Measurements from ENCODE around the gene PVRIG.
A peak's percentile ranks its signal among the peaks of the same experiment; 100 is the strongest.
"Not testable (repeated sequence)": the region's sequence is repeated elsewhere in the genome, so short reads cannot be mapped to it uniquely, and the experiment has no call there.

PVRIG gene

DNA sequence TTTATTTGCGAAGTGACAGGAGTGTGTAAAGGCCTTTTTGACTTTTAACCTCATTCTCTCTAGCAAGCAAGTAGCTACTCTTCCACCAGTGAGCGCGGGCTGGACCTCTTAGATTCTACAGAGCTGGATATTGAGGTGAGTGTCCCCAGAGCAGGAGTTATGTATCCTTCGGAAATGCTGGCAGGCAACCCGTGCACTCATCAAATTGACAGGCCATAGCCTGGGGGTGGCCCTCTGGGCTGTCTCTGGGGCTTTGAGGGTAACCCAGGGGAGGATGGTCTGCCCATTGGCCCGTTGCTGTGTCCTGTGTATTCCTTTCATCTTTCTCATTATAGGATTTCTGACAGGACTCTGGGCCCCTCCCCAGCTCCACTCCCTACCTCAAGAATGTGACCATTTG, 6.1 kb upstream of the PVRIG start:
- FAIRE-seq (no peak), DNase-seq (ENCODE audit: insufficient read length, low spot score) (no peak)
- TF ChIP-seq SPI1 (IDR thresholded peaks at IDR 0.05; ENCODE audit: low read depth, low read length), result no peak

DNA sequence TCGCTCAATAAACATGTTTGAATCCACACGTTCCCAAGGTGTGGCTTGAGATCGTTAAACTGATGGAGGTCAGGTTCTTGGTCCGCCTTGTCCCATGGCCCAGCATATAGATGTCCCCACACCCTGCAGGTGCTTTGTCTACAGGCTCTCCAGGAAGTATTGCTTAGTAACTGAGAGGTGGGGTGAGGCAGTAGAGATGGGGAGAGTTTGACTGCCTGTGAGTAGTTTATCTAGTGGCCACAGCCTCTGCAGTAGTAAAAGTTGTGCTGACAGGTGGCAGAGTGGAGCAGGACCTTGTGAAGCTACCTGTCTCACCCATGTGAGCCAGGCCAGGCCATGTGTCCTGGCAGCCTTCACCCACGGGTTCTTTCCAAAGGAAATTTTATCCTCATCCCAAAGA, 5.4 kb upstream of the PVRIG start:
- peak; percentile 63 for FAIRE-seq
- not testable (repeated sequence) for DNase-seq (ENCODE audit: insufficient read length, low spot score)

DNA sequence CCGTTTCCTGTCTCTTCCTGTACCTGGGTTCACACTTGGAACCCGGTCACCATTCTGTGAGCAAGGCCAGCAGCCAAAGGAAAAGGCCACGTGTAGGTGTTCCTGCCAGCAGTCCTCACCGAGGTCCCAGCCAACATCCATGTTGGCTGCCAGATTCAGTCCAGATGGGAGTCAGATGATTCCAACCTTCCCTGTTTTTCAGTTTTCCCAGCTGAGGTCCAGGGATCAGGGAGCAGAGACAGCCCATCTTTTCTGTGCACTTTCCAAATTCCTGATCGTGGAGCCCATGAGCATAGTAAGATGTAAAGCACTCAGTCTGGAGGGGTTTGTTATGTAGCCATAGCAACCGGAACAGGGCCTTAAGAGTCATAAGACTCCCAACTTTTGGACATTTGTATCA, 3.9 kb upstream of the PVRIG start:
- FAIRE-seq, result no peak
- DNase-seq (ENCODE audit: insufficient read length, low spot score), result no peak
- TF ChIP-seq POU2F2 (IDR thresholded peaks at IDR 0.05; ENCODE audit: low read depth, low read length), result no peak
- no peak for TF ChIP-seq POLR2A (IDR thresholded peaks at IDR 0.05; ENCODE audit: low read depth, low read length)
- TF ChIP-seq TAF1 (IDR thresholded peaks at IDR 0.05; ENCODE audit: low read depth, low read length), result no peak
- TF ChIP-seq POLR2AphosphoS5 (IDR thresholded peaks at IDR 0.05; ENCODE audit: low read depth, low read length), result no peak
- TF ChIP-seq PAX5 (IDR thresholded peaks at IDR 0.05; ENCODE audit: insufficient read depth, low read length, severe bottlenecking), result no peak
- TF ChIP-seq SPI1 (IDR thresholded peaks at IDR 0.05; ENCODE audit: low read depth, low read length), result no peak

DNA sequence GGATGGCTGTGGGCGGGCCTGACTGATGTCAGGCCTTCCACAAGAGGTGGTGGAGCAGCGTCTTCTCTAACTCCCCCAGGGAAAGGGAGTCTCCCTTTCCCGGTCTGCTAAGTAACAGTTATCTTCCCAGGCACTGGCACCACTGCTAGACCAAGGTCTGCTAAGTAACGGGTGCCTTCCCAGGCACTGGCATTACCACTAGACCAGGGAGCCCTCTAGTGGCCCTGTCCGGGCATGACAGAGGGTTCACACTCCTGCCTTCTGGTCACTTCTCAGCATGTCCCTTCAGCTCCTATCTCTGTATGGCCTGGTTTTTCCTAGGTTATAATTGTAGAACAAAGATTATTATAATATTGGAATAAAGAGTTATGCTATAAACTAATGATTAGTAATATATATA, 1.8 kb upstream of the PVRIG start:
- FAIRE-seq; DNase-seq (ENCODE audit: insufficient read length, low spot score): not testable (repeated sequence)

DNA sequence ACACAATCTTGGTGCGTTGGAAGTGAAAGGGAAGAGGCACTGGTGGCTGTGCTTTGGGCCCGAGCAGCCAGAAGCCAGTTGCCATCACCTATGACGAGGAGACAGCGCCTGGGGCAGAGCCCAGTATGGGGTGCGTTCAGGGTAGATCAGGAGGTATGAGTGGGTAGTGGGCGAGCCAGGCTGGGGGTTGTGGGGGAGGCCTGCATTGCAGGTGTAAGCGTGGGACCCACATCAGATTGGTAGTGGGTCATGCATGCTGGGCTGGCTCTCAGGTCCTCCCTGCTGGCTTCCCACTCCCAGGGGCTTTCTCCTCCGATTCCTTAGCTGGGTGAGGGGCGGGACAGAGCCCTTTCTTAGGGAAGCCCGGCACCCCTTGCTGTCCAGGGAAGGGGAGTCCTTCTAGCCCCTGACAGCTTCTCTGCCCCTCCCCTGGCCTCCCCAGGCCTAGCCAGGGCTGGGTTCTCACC, 445 bp upstream of the PVRIG start:
- FAIRE-seq, result peak; percentile 26
- DNase-seq (ENCODE audit: insufficient read length, low spot score), result no peak
- TF ChIP-seq PAX5 (IDR thresholded peaks at IDR 0.05; ENCODE audit: insufficient read depth, low read length, severe bottlenecking), result no peak
- TF ChIP-seq TAF1 (IDR thresholded peaks at IDR 0.05; ENCODE audit: low read depth, low read length), result no peak
- no peak for TF ChIP-seq POU2F2 (IDR thresholded peaks at IDR 0.05; ENCODE audit: low read depth, low read length)
- peak; percentile 17; the same call in 1 of the 2 replicates for TF ChIP-seq POLR2A (IDR thresholded peaks at IDR 0.05; ENCODE audit: low read depth, low read length)
- no peak for TF ChIP-seq POLR2AphosphoS5 (IDR thresholded peaks at IDR 0.05; ENCODE audit: low read depth, low read length)

DNA sequence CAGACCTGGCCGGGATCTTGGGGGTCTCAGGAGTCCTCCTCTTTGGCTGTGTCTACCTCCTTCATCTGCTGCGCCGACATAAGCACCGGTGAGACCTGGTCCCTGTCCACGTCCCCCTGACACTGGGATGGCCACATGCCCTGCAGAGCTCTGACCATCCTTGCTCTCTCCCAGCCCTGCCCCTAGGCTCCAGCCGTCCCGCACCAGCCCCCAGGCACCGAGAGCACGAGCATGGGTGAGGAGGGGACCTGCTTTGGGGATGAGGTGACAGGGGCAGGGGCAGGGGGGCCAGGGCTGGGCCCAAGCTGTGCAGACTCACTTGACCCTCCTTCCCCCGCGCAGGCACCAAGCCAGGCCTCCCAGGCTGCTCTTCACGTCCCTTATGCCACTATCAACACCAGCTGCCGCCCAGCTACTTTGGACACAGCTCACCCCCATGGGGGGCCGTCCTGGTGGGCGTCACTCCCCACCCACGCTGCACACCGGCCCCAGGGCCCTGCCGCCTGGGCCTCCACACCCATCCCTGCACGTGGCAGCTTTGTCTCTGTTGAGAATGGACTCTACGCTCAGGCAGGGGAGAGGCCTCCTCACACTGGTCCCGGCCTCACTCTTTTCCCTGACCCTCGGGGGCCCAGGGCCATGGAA, 959 bp downstream of the PVRIG start:
- FAIRE-seq, result no peak
- TF ChIP-seq TAF1 (IDR thresholded peaks at IDR 0.05; ENCODE audit: low read depth, low read length) (no peak), POLR2A (IDR thresholded peaks at IDR 0.05; ENCODE audit: low read depth, low read length) (no peak), POLR2AphosphoS5 (IDR thresholded peaks at IDR 0.05; ENCODE audit: low read depth, low read length) (no peak; the same call in 1 of the 2 replicates), POU2F2 (IDR thresholded peaks at IDR 0.05; ENCODE audit: low read depth, low read length) (no peak), PAX5 (IDR thresholded peaks at IDR 0.05; ENCODE audit: insufficient read depth, low read length, severe bottlenecking) (no peak), SPI1 (IDR thresholded peaks at IDR 0.05; ENCODE audit: low read depth, low read length) (no peak)
- no peak for DNase-seq (ENCODE audit: insufficient read length, low spot score)

DNA sequence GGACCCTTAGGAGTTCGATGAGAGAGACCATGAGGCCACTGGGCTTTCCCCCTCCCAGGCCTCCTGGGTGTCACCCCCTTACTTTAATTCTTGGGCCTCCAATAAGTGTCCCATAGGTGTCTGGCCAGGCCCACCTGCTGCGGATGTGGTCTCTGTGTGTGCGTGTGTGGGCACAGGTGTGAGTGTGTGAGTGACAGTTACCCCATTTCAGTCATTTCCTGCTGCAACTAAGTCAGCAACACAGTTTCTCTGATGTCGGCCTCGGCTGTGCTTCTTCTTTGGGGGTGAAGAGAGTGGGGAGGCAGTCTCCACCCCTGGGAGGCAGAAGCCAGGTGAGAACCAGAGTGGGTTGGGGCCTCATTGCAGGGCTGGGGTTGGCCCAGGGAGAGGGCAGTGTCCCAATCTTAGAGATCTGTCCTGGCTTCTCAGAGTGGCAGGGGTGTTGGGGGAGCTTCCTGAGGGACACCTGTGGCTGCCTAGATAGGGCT, 1.5 kb downstream of the PVRIG start:
- FAIRE-seq (peak; percentile 63), DNase-seq (ENCODE audit: insufficient read length, low spot score) (peak; percentile 57)
- 0 out of 2 replicates have a peak, but pooled peaks have one; percentile 53 for TF ChIP-seq POU2F2 (IDR thresholded peaks at IDR 0.05; ENCODE audit: low read depth, low read length)
- TF ChIP-seq PAX5 (IDR thresholded peaks at IDR 0.05; ENCODE audit: insufficient read depth, low read length, severe bottlenecking), result no peak
- TF ChIP-seq POLR2AphosphoS5 (IDR thresholded peaks at IDR 0.05; ENCODE audit: low read depth, low read length), result peak; percentile 80
- no peak for TF ChIP-seq SPI1 (IDR thresholded peaks at IDR 0.05; ENCODE audit: low read depth, low read length)
- TF ChIP-seq POLR2A (IDR thresholded peaks at IDR 0.05; ENCODE audit: low read depth, low read length), result peak; percentile 91
- peak; percentile 75; the same call in 1 of the 2 replicates for TF ChIP-seq TAF1 (IDR thresholded peaks at IDR 0.05; ENCODE audit: low read depth, low read length)

DNA sequence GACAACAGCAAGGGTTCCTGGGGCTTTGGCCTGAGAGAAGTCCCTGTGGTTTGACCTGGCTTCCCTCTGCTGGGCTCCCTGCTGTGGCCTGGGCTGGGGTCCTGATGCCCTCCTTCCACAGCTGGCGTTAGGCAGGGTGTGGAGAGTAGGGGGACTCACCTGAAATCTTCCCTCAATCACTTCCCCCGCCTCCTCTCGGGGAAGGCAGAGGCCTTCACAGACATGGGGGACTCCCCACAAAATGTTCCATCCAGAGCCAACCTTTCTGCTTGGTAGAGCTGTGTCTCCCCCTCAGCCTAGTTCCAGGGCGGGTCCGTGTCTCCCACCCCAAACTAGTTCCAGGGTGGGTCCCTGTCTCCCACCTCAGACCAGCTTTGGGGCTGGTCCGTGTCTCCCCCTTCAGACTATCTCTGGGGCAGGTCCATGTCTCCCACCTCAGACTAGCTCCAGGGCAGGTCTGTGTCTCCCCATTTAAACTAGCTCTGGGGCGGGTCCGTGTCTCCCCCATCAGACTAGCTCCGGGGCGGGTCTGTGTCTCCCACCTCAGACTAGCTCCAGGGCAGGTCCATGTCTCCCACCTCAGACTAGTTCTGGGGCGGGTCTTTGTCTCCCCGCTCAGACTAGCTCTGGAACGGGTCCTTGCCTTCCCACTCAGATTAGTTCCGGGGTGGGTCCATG, 2.2 kb downstream of the PVRIG start:
- TF ChIP-seq TAF1 (IDR thresholded peaks at IDR 0.05; ENCODE audit: low read depth, low read length) (no peak), PAX5 (IDR thresholded peaks at IDR 0.05; ENCODE audit: insufficient read depth, low read length, severe bottlenecking) (no peak), POLR2AphosphoS5 (IDR thresholded peaks at IDR 0.05; ENCODE audit: low read depth, low read length) (no peak), POU2F2 (IDR thresholded peaks at IDR 0.05; ENCODE audit: low read depth, low read length) (no peak), POLR2A (IDR thresholded peaks at IDR 0.05; ENCODE audit: low read depth, low read length) (no peak), SPI1 (IDR thresholded peaks at IDR 0.05; ENCODE audit: low read depth, low read length) (no peak)
- FAIRE-seq (no peak), DNase-seq (ENCODE audit: insufficient read length, low spot score) (no peak)

DNA sequence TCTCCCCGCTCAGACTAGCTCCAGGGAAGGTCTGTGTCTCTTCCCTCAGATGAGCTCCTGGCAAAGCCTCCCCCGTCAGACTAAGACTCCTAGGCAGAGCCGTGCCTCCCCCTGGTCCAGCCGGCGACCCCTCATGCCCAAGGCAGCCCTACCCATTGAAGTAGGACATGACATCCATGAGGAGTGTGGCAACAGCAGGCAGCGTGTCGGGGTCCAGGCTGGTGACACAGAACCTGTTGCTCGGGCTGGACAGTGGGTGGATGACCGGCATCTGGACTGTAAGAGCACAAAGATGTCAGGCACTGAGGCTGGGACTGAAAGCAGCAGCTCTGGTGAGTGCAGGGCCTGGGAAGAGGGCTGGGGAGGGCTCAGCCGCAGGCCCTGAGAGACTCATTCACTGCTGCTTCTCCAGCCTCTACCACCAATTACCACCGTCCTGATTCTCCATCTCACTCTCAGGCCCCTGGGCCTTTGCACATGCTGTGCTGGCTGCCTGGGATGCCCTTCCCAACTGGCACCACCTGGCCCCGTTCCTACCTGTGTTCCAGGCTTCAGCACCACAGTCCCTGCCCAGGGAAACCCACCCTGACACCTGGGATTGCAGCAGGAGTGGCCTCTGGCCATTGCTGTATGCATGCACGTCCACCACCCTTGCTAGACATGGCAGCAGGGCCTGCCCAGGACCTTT, 2.8 kb downstream of the PVRIG start:
- no peak for DNase-seq (ENCODE audit: insufficient read length, low spot score)
- no peak for FAIRE-seq
- no peak for TF ChIP-seq POLR2A (IDR thresholded peaks at IDR 0.05; ENCODE audit: low read depth, low read length)
- no peak for TF ChIP-seq POU2F2 (IDR thresholded peaks at IDR 0.05; ENCODE audit: low read depth, low read length)
- TF ChIP-seq TAF1 (IDR thresholded peaks at IDR 0.05; ENCODE audit: low read depth, low read length), result no peak
- TF ChIP-seq PAX5 (IDR thresholded peaks at IDR 0.05; ENCODE audit: insufficient read depth, low read length, severe bottlenecking), result no peak
- TF ChIP-seq POLR2AphosphoS5 (IDR thresholded peaks at IDR 0.05; ENCODE audit: low read depth, low read length), result no peak
- TF ChIP-seq SPI1 (IDR thresholded peaks at IDR 0.05; ENCODE audit: low read depth, low read length), result no peak

DNA sequence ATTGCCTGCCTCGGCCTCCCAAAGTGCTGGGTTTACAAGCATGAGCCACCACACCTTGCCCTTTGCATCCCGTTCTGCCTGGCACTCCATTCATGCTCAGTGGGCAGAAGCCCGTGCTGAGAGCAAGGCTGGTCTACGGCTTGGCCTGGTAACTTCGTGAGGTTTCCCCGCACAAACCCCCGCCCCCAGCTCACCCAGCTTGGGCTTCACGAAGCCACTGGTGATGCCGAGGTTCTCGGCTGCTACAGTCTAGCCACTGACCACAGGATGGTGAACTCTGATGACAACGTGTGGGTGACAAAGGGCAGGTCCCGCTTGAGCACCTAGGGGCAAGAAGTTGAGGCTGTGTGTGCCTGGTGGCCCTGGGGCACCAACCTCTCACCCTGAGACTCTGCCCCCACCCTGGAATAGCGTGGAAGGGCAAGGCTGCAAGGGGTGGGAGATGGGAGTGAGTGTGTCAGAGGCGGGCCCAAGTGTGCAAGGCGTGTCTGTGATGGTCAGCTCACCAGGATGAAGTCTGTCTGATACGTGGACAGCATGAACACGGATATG, 3.7 kb downstream of the PVRIG start:
- FAIRE-seq; DNase-seq (ENCODE audit: insufficient read length, low spot score): not testable (repeated sequence)
- TF ChIP-seq POLR2A (IDR thresholded peaks at IDR 0.05; ENCODE audit: low read depth, low read length) (peak; percentile 50; the same call in 1 of the 2 replicates), POLR2AphosphoS5 (IDR thresholded peaks at IDR 0.05; ENCODE audit: low read depth, low read length) (0 out of 2 replicates have a peak, but pooled peaks have one; percentile 23)

DNA sequence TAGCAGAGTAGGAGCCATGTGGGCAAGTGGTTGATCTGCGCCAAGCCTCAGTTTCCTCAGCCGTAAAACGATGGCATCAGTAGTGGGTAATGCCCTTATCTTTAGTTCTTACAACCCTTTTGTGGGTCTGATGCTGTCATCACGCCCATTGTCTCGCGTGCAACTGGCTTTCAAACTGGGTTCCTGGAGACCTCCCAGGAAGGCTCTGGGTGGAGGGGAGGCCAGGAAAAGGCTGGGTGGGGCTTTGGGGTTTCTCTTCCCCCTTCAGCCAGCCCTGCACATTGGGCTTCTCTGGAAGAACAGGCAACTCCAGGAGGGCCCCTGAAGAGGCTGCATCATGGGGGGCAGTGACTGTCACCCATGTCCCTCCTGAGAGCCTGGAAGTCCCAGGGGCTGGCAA, 5.1 kb downstream of the PVRIG start:
- FAIRE-seq; DNase-seq (ENCODE audit: insufficient read length, low spot score): not testable (repeated sequence)

All from GM12891 (cell line).